Spleen (tissue), 7 donors: ENCODE data around the gene RELB.

Experiments used
- CTCF ChIP-seq, 11 experiments: fragments of 200-600 bp in 7 of 11; fragments of 450-650 bp in 4 of 11; sonication (generic) in 4 of 11; IDR thresholded peaks in 8 of 11; conservative IDR thresholded peaks in 3 of 11; 1 replicate in 7 of 11; 2 replicates in 4 of 11; pipeline versions ENCODE4 v1.4.0 to v1.8.0; 2016 to 2021; ENCODE audit warnings: antibody characterized with exemption in 11 of 11, inconsistent platforms in 4 of 11, mild to moderate bottlenecking in 1 of 11
- POLR2AphosphoS5 ChIP-seq, 3 donors: sonication (generic); formaldehyde crosslinking; IDR thresholded peaks; one replicate each; pipeline ENCODE4 v1.5.1; 2017; ENCODE audit warnings: antibody characterized with exemption in 3 of 3
- donor health status: DM: no; HTN: no; CAD: no; lungs with moderate emphysema.
- donor health status: DM: no; HTN: no; CAD: no.
- donor health status: DM: no; HTN: no; CAD: no.

GRCh38 chr19:45078390-45079062, 77.3 kb downstream of the RELB start:
- no peak for TF ChIP-seq CTCF (IDR thresholded peaks at IDR 0.05 in 8 of 11, conservative IDR thresholded peaks at IDR 0.05 in 3 of 11)
- no peak for TF ChIP-seq POLR2AphosphoS5 (IDR thresholded peaks at IDR 0.05)
